ENCODE measurements around the gene CRHR1. TPM values are rescaled to one million over a fixed set of nuclear protein-coding genes. Genes with fewer than 3 reads are reported as not detected.

CRHR1 gene
- total RNA-seq, 6 experiments from 2014 or later = not detected

- 90% methylated on average over 2 of the region's 6 CpGs for WGBS (ENCODE audit: insufficient coverage, low coverage, low lambda C conversion rate, missing lambda C conversion rate)
- Histone ChIP-seq H3K9me3 (no peaks in the 10 kb centered on the region), H3K27ac (no peak overlapping the region), H3K4me1 (no peaks in the 10 kb centered on the region), H3K36me3 (no peaks in the 10 kb centered on the region), H3K4me3 (no peak overlapping the region), H3K27me3 (no peaks in the 10 kb centered on the region)
- TF ChIP-seq POLR2A (IDR thresholded peaks at IDR 0.05) = no peak
- TF ChIP-seq CTCF (IDR thresholded peaks at IDR 0.05) = no peak
- intact Hi-C loops (cut with DNase I) = no loop called here
- no peak for DNase-seq
- no peak for ATAC-seq
Observed at GRCh38 chr17:45819632-45820031, 35.5 kb downstream of the CRHR1 start.

- TF ChIP-seq CTCF (IDR thresholded peaks at IDR 0.05) = no peak
- TF ChIP-seq POLR2A (IDR thresholded peaks at IDR 0.05) = no peak
- Histone ChIP-seq H3K27me3 (no peaks in the 10 kb centered on the region), H3K4me3 (no peak overlapping the region), H3K27ac (no peak overlapping the region), H3K36me3 (no peaks in the 10 kb centered on the region), H3K9me3 (no peaks in the 10 kb centered on the region), H3K4me1 (no peaks in the 10 kb centered on the region)
- ATAC-seq = no peak
- DNase-seq = no peak
- intact Hi-C loops (cut with DNase I) = no loop called here
- WGBS (ENCODE audit: insufficient coverage, low coverage, low lambda C conversion rate, missing lambda C conversion rate) = 70% methylated on average over 2 of the region's 6 CpGs
Observed at GRCh38 chr17:45820052-45820780, 36.1 kb downstream of the CRHR1 start.

GRCh38 chr17:45821147-45821546, 37.0 kb downstream of the CRHR1 start:
- Histone ChIP-seq H3K36me3 (no peaks in the 10 kb centered on the region), H3K27ac (no peak overlapping the region), H3K9me3 (no peaks in the 10 kb centered on the region), H3K4me1 (no peaks in the 10 kb centered on the region), H3K4me3 (no peak overlapping the region), H3K27me3 (no peaks in the 10 kb centered on the region)
- intact Hi-C loops (cut with DNase I) = no loop called here
- no peak for ATAC-seq
- no peak for DNase-seq
- 76% methylated on average over 3 of the region's 9 CpGs for WGBS (ENCODE audit: insufficient coverage, low coverage, low lambda C conversion rate, missing lambda C conversion rate)
- TF ChIP-seq CTCF (IDR thresholded peaks at IDR 0.05) = no peak
- TF ChIP-seq POLR2A (IDR thresholded peaks at IDR 0.05) = no peak

- H3K9me3 ChIP-seq = no peaks in the 10 kb centered on the region
- H3K36me3 ChIP-seq = no peaks in the 10 kb centered on the region
- no peaks in the 10 kb centered on the region for H3K27me3 ChIP-seq
- no CpG with 5 or more reads among the region's 10 CpGs for WGBS (ENCODE audit: insufficient coverage, low coverage, low lambda C conversion rate, missing lambda C conversion rate)
- no peak overlapping the region for H3K4me3 ChIP-seq
- no peak for TF ChIP-seq POLR2A (IDR thresholded peaks at IDR 0.05)
- no peak for TF ChIP-seq CTCF (IDR thresholded peaks at IDR 0.05)
- no peak for ATAC-seq
- no peak for DNase-seq
- intact Hi-C loops (cut with DNase I) = no loop called here
- H3K27ac ChIP-seq = no peak overlapping the region
- H3K4me1 ChIP-seq = no peaks in the 10 kb centered on the region
Observed at GRCh38 chr17:45823598-45823997, 39.5 kb downstream of the CRHR1 start.

All from right lobe of liver (tissue), 6 donors.